Gastroesophageal sphincter (tissue), 4 donors: ENCODE data around the gene TNKS1BP1. TPM values are rescaled to one million over a fixed set of nuclear protein-coding genes. Genes with fewer than 3 reads are reported as not detected.

Experiments used
- ATAC-seq: fragments of 150-250 bp; one replicate; pipeline ENCODE4 v1.9.1; 2016; ENCODE audit warnings: mild to moderate bottlenecking, moderate library complexity
- H3K27ac ChIP-seq, 4 donors: fragments of 200-600 bp; sonication (generic) in 3 of 4; 1 replicate in 3 of 4; 2 replicates in 1 of 4; pipeline ENCODE4 v1.5.1; 2016 to 2019
- H3K27me3 ChIP-seq: fragments of 200-600 bp; sonication (generic); one replicate; pipeline ENCODE4 v1.5.1; 2019
- H3K36me3 ChIP-seq, 2 donors: fragments of 200-600 bp; sonication (generic); one replicate each; pipeline ENCODE4 v1.5.1; 2019; ENCODE audit warnings: control low read depth in 1 of 2
- H3K4me1 ChIP-seq, 3 donors: fragments of 200-600 bp; sonication (generic); 1 replicate in 2 of 3; 2 replicates in 1 of 3; pipeline ENCODE4 v1.5.1; 2016 to 2019; ENCODE audit warnings: control low read depth in 2 of 3
- H3K4me3 ChIP-seq, 2 donors: fragments of 200-600 bp; sonication (generic); one replicate each; pipeline ENCODE4 v1.5.1; 2019; ENCODE audit warnings: mild to moderate bottlenecking in 1 of 2, moderate library complexity in 1 of 2
- H3K9me3 ChIP-seq, 3 donors: fragments of 200-600 bp; sonication (generic); one replicate each; pipeline ENCODE4 v1.5.1; 2017 to 2019; ENCODE audit warnings: control low read depth in 2 of 3
- CTCF ChIP-seq, 4 experiments: fragments of 200-600 bp in 2 of 4; fragments of 450-650 bp in 2 of 4; sonication (generic) in 1 of 4; IDR thresholded peaks; one replicate each; pipeline ENCODE4 v1.5.1; 2017 to 2019; ENCODE audit warnings: antibody characterized with exemption in 4 of 4, mild to moderate bottlenecking in 2 of 4, moderate library complexity in 2 of 4
- EP300 ChIP-seq: sonication (generic); formaldehyde crosslinking; IDR thresholded peaks from one replicate; pipeline ENCODE4 v1.6.1; 2017; ENCODE audit warnings: antibody characterized with exemption, mild to moderate bottlenecking
- POLR2A ChIP-seq, 2 donors: fragments of 450-650 bp; IDR thresholded peaks; one replicate each; pipeline ENCODE4 v1.6.1; 2017; ENCODE audit warnings: antibody characterized with exemption in 2 of 2, mild to moderate bottlenecking in 2 of 2, moderate library complexity in 1 of 2
- POLR2AphosphoS5 ChIP-seq: sonication (generic); formaldehyde crosslinking; IDR thresholded peaks from one replicate; pipeline ENCODE4 v1.6.1; 2017; ENCODE audit warnings: antibody characterized with exemption
- WGBS, 2 donors: methylation state at CpG; one replicate each; pipeline ENCODE4 v1.1.5; 2018; ENCODE audit warnings: low coverage in 1 of 2; 5-methylcytosine and 5-hydroxymethylcytosine counted together
- total RNA-seq, 4 donors: library from RNA; depleted of rRNA; stranded (reverse); fragments of >200 nt; gene quantifications; one replicate each; pipeline ENCODE4 v1.1.0, GENCODE V29; 2016

TNKS1BP1 gene
- total RNA-seq, 4 donors from 2014 or later = 95.6 to 130 (median 108) TPM

DNA sequence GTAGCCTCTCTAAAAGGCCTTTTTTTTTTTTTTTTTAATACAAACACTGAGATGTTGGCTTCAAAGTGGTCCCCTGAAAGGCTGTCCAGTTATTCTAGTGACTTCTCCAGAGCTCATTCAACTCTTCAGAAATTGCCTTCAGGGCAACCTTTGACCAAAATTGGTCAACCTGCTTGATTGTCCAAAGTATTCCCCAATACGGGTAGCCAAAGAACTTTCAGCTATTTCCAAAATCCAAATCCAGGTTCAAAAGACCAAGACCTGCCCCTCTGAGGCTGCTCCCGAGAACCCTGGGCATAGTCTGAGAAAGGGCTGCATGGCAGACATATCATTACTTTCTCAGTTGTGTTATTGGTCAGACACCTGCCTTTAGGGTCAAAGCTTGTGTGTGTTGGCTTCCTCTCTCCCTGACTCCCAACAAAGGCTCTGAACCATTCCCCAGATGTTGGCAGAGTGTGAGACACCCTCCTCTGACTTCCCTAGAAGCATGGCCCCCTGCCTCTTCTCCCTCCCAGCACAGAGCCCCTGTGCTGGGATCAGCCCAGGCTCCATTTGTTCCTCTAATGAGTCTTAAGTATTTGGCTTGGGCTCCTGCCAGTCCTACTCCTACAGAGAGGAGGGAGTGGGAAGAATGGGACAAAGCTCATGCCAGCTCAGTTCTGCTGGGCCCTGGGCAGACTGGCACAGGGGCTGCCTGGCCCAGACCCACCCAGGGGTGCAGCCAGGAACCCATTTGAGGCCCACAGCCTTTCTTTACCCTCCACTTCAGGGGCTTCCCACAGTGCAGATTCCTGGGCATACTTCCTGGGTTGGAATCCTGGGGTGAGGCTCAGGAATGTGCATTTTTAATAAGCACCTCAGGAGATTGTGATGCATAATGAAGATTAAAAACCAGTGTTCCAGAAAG lies 30.3 kb downstream of the TNKS1BP1 start:
- H3K27me3 ChIP-seq = no peaks in the 10 kb centered on the region
- TF ChIP-seq POLR2AphosphoS5 (no peak), CTCF (IDR thresholded peaks at IDR 0.05) (no peak), EP300 (no peak), POLR2A (IDR thresholded peaks at IDR 0.05) (no peak)
- peaks cover 4 to 29% of the 10 kb centered on the region in 2 donors for H3K36me3 ChIP-seq
- WGBS, 2 donors = 50 to 66% methylated on average over 1 to 2 of the region's 2 CpGs
- peaks cover 0 to 9% (median 0%) of the 10 kb centered on the region in 3 donors for H3K4me1 ChIP-seq
- H3K27ac ChIP-seq = peak overlapping the region in 1 of 4 donors; percentile 14
- no peak overlapping the region for H3K4me3 ChIP-seq
- peaks cover 0 to 21% (median 0%) of the 10 kb centered on the region in 3 donors for H3K9me3 ChIP-seq
- ATAC-seq = peak; percentile 20

DNA sequence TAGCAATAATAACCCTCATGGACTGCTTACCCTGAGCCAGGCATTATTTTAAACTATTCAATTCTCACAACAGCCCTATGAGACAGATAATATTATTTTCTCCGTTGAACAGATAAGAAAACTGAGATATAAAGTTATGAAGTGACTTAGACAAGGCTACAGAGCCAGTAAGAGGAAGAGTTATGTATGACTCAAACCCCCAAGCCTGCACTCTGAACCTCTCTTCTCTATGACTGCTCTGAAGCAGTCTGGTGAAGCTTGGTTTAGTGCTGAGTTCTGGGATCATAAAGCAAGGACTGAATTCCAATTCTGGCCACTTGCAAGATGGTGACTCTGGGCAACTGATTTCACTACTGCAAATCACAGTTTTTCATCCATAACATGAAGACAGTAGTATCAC lies 34.5 kb downstream of the TNKS1BP1 start:
- H3K9me3 ChIP-seq = no peaks in the 10 kb centered on the region
- peaks cover 0 to 16% (median 0%) of the 10 kb centered on the region in 3 donors for H3K4me1 ChIP-seq
- no peaks in the 10 kb centered on the region for H3K27me3 ChIP-seq
- WGBS, 2 donors = 75 to 83% methylated on average over 1 of the region's 1 CpG
- no peaks in the 10 kb centered on the region for H3K36me3 ChIP-seq
- TF ChIP-seq POLR2AphosphoS5 (no peak), CTCF (IDR thresholded peaks at IDR 0.05) (no peak), POLR2A (IDR thresholded peaks at IDR 0.05) (no peak), EP300 (no peak)
- no peak overlapping the region for H3K27ac ChIP-seq
- no peak for ATAC-seq
- H3K4me3 ChIP-seq = no peak overlapping the region

GRCh38 chr11:57288771-57289579 lies 35.8 kb downstream of the TNKS1BP1 start:
- peak overlapping the region in 1 of 4 donors; percentile 32 for H3K27ac ChIP-seq
- peaks cover 0 to 7% (median 0%) of the 10 kb centered on the region in 3 donors for H3K4me1 ChIP-seq
- ATAC-seq = no peak
- WGBS, 2 donors = 31 to 35% methylated on average over 7 to 8 of the region's 11 CpGs
- H3K9me3 ChIP-seq = no peaks in the 10 kb centered on the region
- H3K4me3 ChIP-seq = no peak overlapping the region
- H3K27me3 ChIP-seq = no peaks in the 10 kb centered on the region
- TF ChIP-seq EP300 = no peak
- no peak for TF ChIP-seq CTCF (IDR thresholded peaks at IDR 0.05)
- no peak for TF ChIP-seq POLR2AphosphoS5
- no peak for TF ChIP-seq POLR2A (IDR thresholded peaks at IDR 0.05)
- no peaks in the 10 kb centered on the region for H3K36me3 ChIP-seq

- H3K4me3 ChIP-seq = no peak overlapping the region
- H3K27ac ChIP-seq = no peak overlapping the region
- WGBS, 2 donors = 88% methylated on average over 3 of the region's 3 CpGs; no CpG with 5 or more reads in 1 of the 2 donors
- no peaks in the 10 kb centered on the region for H3K36me3 ChIP-seq
- H3K27me3 ChIP-seq = no peaks in the 10 kb centered on the region
- H3K9me3 ChIP-seq = no peaks in the 10 kb centered on the region
- TF ChIP-seq CTCF (IDR thresholded peaks at IDR 0.05) (no peak), POLR2A (IDR thresholded peaks at IDR 0.05) (no peak), EP300 (no peak), POLR2AphosphoS5 (no peak)
- ATAC-seq = no peak
- H3K4me1 ChIP-seq = peaks cover 0 to 7% (median 0%) of the 10 kb centered on the region in 3 donors
Measured at GRCh38 chr11:57287884-57288283, 36.9 kb downstream of the TNKS1BP1 start.
